Urinary bladder (tissue), 4 donors: ENCODE data around the gene TUBB4A. TPM values are rescaled to one million over a fixed set of nuclear protein-coding genes. Genes with fewer than 3 reads are reported as not detected.

Experiments used
- DNase-seq: peaks from one replicate; pipeline ENCODE4 v3.0.0-alpha.2; 2015; ENCODE audit errors: extremely low spot score
- H3K27ac ChIP-seq: one replicate; pipeline ENCODE4 v1.5.1; 2013; ENCODE audit warnings: low read depth, mild to moderate bottlenecking, moderate library complexity
- H3K36me3 ChIP-seq: one replicate; pipeline ENCODE4 v1.6.1; 2013; ENCODE audit warnings: mild to moderate bottlenecking, moderate library complexity; ENCODE audit not compliant: insufficient read depth
- H3K4me1 ChIP-seq: one replicate; pipeline ENCODE4 v1.6.1; 2013; ENCODE audit warnings: mild to moderate bottlenecking, moderate library complexity; ENCODE audit not compliant: insufficient read depth
- H3K4me3 ChIP-seq: one replicate; pipeline ENCODE4 v1.5.1; 2013; ENCODE audit warnings: low read depth, low read length
- WGBS: extraction: QIAGEN DNeasy Blood & Tissue Kit; methylation state at CpG from one replicate; pipeline ENCODE4 v1.1.7; 2013; 5-methylcytosine and 5-hydroxymethylcytosine counted together
- polyA plus RNA-seq: library from polyadenylated mRNA; stranded (reverse); fragments of 200-250 nt; gene quantifications from one replicate; pipeline ENCODE4 v1.2.3, GENCODE V29; 2013
- total RNA-seq: library from RNA; depleted of rRNA; stranded (reverse); fragments of >200 nt; gene quantifications from one replicate; pipeline ENCODE4 v1.2.3, GENCODE V29; 2014
- donor health status: healthy with polysubstance abuse.
- donor health status: healthy.

The TUBB4A gene
- total and polyA plus RNA-seq, 2 donors, result 2.5 to 2.6 TPM

GRCh38 chr19:6531163-6531955, 29.2 kb upstream of the TUBB4A start:
- H3K4me1 ChIP-seq, result no peaks in the 10 kb centered on the region
- no peaks in the 10 kb centered on the region for H3K36me3 ChIP-seq
- H3K4me3 ChIP-seq, result peak overlapping the region; percentile 38
- no peak overlapping the region for H3K27ac ChIP-seq
- 8% methylated on average over 57 of the region's 57 CpGs for WGBS
- DNase-seq, result no peak

DNA sequence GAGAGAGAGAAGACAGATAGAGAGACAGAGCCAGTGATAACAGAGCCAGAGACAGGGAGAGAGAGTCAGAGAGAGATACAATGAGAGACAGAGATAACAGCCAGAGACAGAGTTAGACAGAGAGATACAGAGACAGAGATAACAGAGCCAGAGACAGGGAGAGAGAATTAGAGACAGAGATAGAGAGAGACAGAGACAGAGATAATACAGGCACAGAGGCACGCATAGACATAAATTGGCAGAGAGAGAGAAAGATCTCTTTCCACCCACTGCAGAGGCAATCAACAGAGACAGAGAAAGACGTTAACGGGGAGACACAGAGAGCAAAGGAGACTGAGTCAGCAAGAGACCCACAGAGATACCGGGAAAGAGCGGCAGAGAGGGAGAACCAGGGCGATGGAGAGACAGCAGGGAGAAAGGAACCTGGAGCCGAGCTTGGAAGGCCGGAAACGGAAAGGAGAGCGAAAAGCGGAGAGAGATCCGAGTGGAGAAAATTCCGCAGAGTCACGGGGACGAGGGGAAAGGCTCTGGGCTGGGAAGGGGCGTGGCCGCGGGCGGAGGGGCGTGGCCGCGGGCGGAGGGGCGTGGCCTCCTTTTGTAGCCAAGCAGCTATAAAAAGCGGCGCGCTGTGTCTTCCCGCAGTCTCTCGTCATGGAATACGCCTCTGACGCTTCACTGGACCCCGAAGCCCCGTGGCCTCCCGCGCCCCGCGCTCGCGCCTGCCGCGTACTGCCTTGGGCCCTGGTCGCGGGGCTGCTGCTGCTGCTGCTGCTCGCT, 28.5 kb upstream of the TUBB4A start, which contains the start of gene TNFSF9:
TSS of gene TNFSF9 (plus strand) at position 641 of the 777 bp plus-strand sequence. CDS start at position 652, 11 bp downstream.
- peak within 1 kb of the TSS; percentile 38 for H3K4me3 ChIP-seq
- WGBS, result under 1% methylated on average over 44 of the region's 44 CpGs
- no peaks in the 10 kb centered on the region for H3K4me1 ChIP-seq
- peak; percentile 50 for DNase-seq
- no peaks in the 10 kb centered on the region for H3K36me3 ChIP-seq
- H3K27ac ChIP-seq, result no peak within 1 kb of the TSS

GRCh38 chr19:6529937-6530385, 27.9 kb upstream of the TUBB4A start:
- Histone ChIP-seq H3K27ac (no peak overlapping the region), H3K36me3 (no peaks in the 10 kb centered on the region), H3K4me3 (no peak overlapping the region), H3K4me1 (no peaks in the 10 kb centered on the region)
- WGBS, result 73% methylated on average over 2 of the region's 2 CpGs
- DNase-seq, result no peak

GRCh38 chr19:6529351-6529750, 27.2 kb upstream of the TUBB4A start:
- H3K4me3 ChIP-seq, result no peak overlapping the region
- DNase-seq, result no peak
- no peak overlapping the region for H3K27ac ChIP-seq
- H3K4me1 ChIP-seq, result no peaks in the 10 kb centered on the region
- no peaks in the 10 kb centered on the region for H3K36me3 ChIP-seq
- WGBS, result 66% methylated on average over 2 of the region's 2 CpGs

- 29% methylated on average over 9 of the region's 9 CpGs for WGBS
- Histone ChIP-seq H3K27ac (no peak overlapping the region), H3K4me1 (no peaks in the 10 kb centered on the region), H3K36me3 (no peaks in the 10 kb centered on the region), H3K4me3 (no peak overlapping the region)
- no peak for DNase-seq
Measured at GRCh38 chr19:6528544-6529121, 26.5 kb upstream of the TUBB4A start.

GRCh38 chr19:6527893-6528543, 25.9 kb upstream of the TUBB4A start:
- Histone ChIP-seq H3K27ac (no peak overlapping the region), H3K4me1 (no peaks in the 10 kb centered on the region), H3K36me3 (no peaks in the 10 kb centered on the region), H3K4me3 (no peak overlapping the region)
- DNase-seq, result no peak
- WGBS, result 58% methylated on average over 17 of the region's 17 CpGs

- H3K4me3 ChIP-seq, result no peak overlapping the region
- DNase-seq, result no peak
- no peaks in the 10 kb centered on the region for H3K36me3 ChIP-seq
- no peak overlapping the region for H3K27ac ChIP-seq
- WGBS, result 82% methylated on average over 2 of the region's 2 CpGs
- no peaks in the 10 kb centered on the region for H3K4me1 ChIP-seq
Measured at GRCh38 chr19:6524311-6524710, 22.2 kb upstream of the TUBB4A start.

DNA sequence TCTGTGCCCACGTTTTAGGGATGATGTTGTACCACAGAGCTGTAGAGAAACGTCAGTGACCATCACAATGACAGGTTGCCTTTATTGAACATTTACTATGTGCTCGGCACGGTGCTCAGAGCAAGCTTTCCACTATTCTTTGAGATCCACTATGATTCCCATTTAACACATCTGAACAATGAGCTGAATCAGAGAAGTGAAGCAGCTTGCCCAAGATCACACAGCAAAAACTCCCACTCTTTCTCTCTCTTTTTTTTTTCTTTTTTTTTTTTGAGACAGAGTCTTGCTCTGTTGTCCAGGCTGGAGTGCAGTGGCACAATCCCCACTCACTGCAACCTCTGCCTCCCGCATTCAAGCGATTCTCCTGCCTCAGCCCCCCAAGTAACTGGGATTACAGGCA, 20.6 kb upstream of the TUBB4A start:
- H3K4me3 ChIP-seq, result no peak overlapping the region
- no peak for DNase-seq
- no peaks in the 10 kb centered on the region for H3K4me1 ChIP-seq
- no peaks in the 10 kb centered on the region for H3K36me3 ChIP-seq
- 82% methylated on average over 6 of the region's 6 CpGs for WGBS
- no peak overlapping the region for H3K27ac ChIP-seq

DNA sequence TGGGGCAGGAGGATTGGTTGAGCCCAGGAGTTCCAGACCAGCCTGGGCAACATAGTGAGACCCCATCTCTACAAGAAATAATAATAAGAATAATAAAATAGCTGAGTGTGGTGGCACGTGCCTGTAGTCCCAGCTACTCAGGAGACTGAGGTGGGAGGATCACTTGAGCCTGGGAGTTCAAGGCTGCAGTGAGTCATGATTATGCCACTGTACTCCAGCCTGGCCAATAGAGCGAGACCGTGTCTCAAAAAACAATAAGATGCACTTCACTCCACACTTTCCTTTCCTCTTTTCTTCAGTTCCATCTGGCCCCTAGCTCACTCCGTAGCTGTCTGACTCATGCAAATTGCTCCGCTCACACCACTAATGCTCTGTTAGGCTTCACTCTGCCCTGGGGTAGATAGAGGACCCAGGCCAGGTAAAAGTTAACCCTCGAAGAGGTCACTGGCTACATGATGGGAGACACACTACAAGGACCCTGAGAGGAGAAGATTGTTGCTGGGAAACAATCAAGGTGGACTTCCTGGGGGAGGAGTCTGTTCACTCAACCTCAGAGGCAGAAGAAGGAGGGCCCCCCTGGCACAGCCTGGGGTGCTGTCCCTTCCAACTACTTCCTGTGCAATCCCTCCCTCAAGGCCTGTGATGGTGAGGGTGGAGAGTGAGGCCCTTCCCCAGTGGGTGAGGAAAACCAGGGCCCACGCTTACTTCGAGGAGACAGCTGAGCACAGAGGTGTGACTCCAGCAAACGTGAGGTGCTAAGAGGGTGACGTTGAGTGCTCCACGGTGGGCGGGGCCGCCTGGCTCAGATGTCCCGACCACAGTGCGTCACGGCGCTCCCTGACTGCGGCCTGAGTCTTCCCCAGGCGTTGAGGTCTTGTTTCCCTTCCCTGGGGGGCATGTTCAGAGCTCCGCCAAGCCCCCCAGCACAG, 19.9 kb upstream of the TUBB4A start:
- Histone ChIP-seq H3K36me3 (no peaks in the 10 kb centered on the region), H3K4me1 (no peaks in the 10 kb centered on the region), H3K4me3 (no peak overlapping the region), H3K27ac (no peak overlapping the region)
- 54% methylated on average over 20 of the region's 20 CpGs for WGBS
- DNase-seq, result no peak

DNA sequence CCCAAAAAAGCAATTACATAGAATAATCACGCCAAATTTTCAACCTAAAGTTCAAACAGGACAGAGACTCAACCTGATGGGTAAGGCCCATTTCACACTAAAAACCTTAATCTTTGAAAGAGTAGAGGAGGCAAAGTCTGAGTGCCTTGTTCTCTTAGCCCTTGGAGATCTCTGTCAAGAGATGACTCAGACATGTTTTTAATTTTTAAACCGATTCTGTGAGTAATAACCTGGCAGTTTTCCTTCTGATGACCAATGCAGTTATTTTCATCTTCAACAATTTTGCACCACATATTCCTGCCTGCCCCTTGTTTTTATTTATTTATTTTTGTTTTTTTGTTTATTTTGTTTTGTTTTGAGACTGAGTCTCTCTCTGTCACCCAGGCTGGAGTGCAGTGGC, 17.2 kb upstream of the TUBB4A start:
- 43% methylated on average over 2 of the region's 2 CpGs for WGBS
- no peak overlapping the region for H3K4me3 ChIP-seq
- H3K27ac ChIP-seq, result no peak overlapping the region
- no peaks in the 10 kb centered on the region for H3K4me1 ChIP-seq
- H3K36me3 ChIP-seq, result no peaks in the 10 kb centered on the region
- DNase-seq, result no peak

- no peak overlapping the region for H3K4me3 ChIP-seq
- no peaks in the 10 kb centered on the region for H3K36me3 ChIP-seq
- WGBS, result 51% methylated on average over 14 of the region's 14 CpGs
- H3K27ac ChIP-seq, result no peak overlapping the region
- DNase-seq, result no peak
- no peaks in the 10 kb centered on the region for H3K4me1 ChIP-seq
Measured at GRCh38 chr19:6518145-6518911, 16.2 kb upstream of the TUBB4A start.

- Histone ChIP-seq H3K4me1 (no peaks in the 10 kb centered on the region), H3K4me3 (peak overlapping the region; percentile 42), H3K36me3 (no peaks in the 10 kb centered on the region), H3K27ac (no peak overlapping the region)
- DNase-seq, result peak; percentile 36
- WGBS, result 1% methylated on average over 38 of the region's 38 CpGs
Measured at GRCh38 chr19:6516659-6517291, 14.7 kb upstream of the TUBB4A start.
